Transverse colon (tissue), 4 donors: Measurements from ENCODE around the gene PYGM. TPM values are rescaled to one million over a fixed set of nuclear protein-coding genes. Genes with fewer than 3 reads are reported as not detected.

Experiments used
- DNase-seq: peaks from one replicate; pipeline ENCODE4 v3.0.0-alpha.2; 2019
- H3K27ac ChIP-seq, 4 donors: fragments of 200-600 bp; sonication (generic); 2 replicates each; pipeline ENCODE4 v1.5.1; 2016 to 2018; ENCODE audit warnings: inconsistent platforms in 4 of 4
- H3K27me3 ChIP-seq: fragments of 200-600 bp; sonication (generic); 2 replicates; pipeline ENCODE4 v1.5.1; 2017; ENCODE audit warnings: inconsistent platforms
- H3K36me3 ChIP-seq, 4 donors: fragments of 200-600 bp; sonication (generic); 2 replicates each; pipeline ENCODE4 v1.5.1; 2017 to 2019; ENCODE audit warnings: inconsistent platforms in 4 of 4
- H3K4me1 ChIP-seq, 4 donors: fragments of 200-600 bp; sonication (generic); 2 replicates each; pipeline ENCODE4 v1.5.1; 2017 to 2020; ENCODE audit warnings: inconsistent platforms in 4 of 4
- H3K4me3 ChIP-seq, 4 donors: fragments of 200-600 bp; sonication (generic); 1 replicate in 1 of 4; 2 replicates in 3 of 4; pipeline versions ENCODE4 v1.5.1 to v1.6.1; 2017 to 2019; ENCODE audit warnings: inconsistent platforms in 4 of 4
- H3K9me3 ChIP-seq, 2 donors: fragments of 200-600 bp; sonication (generic); 2 replicates each; pipeline ENCODE4 v1.5.1; 2017 to 2019; ENCODE audit warnings: inconsistent platforms in 2 of 2
- EP300 ChIP-seq: sonication (generic); formaldehyde crosslinking; IDR thresholded peaks from one replicate; pipeline ENCODE4 v1.6.1; 2017; ENCODE audit warnings: antibody characterized with exemption, low read depth
- POLR2A ChIP-seq: fragments of 450-650 bp; IDR thresholded peaks from one replicate; pipeline ENCODE4 v1.6.1; 2016; ENCODE audit warnings: antibody characterized with exemption, mild to moderate bottlenecking, moderate library complexity
- POLR2AphosphoS5 ChIP-seq, 3 donors: sonication (generic); formaldehyde crosslinking; IDR thresholded peaks; one replicate each; pipeline ENCODE4 v1.6.1; 2016; ENCODE audit warnings: antibody characterized with exemption in 3 of 3
- WGBS, 2 donors: methylation state at CpG; one replicate each; pipeline ENCODE4 v1.1.5; 2018; ENCODE audit warnings: low coverage in 1 of 2; 5-methylcytosine and 5-hydroxymethylcytosine counted together
- in situ Hi-C, 4 donors: fragments of 200-750 bp; cut with MboI; loops; one replicate each; pipeline versions ENCODE4 v1.15.0 to v1.15.1; 2017; ENCODE audit warnings: low sequenced_read_pairs in 3 of 4, low pct_ligation_motif_present in 1 of 4, low pct_unique_long_range_greater_than_20kb in 1 of 4
- intact Hi-C: fragments of 100-400 bp; cut with DNase I; formaldehyde crosslinking; loops from one replicate; pipeline ENCODE4 v1.15.1; 2023; ENCODE audit warnings: low total_unique reads
- total RNA-seq, 4 donors: library from RNA; depleted of rRNA; stranded (reverse); fragments of >200 nt; gene quantifications; one replicate each; pipeline ENCODE4 v1.1.0, GENCODE V29; 2016
- TF ChIP-seq, protein P1 (sequence below), 5 experiments: fragments of 200-600 bp in 3 of 5; fragments of 450-650 bp in 2 of 5; sonication (generic) in 3 of 5; IDR thresholded peaks; 1 replicate in 2 of 5; 2 replicates in 3 of 5; pipeline ENCODE4 v1.5.1; 2016 to 2017; ENCODE audit warnings: antibody characterized with exemption in 5 of 5, inconsistent platforms in 3 of 5, mild to moderate bottlenecking in 2 of 5, moderate library complexity in 1 of 5

Gene PYGM
- total RNA-seq, 4 donors from 2014 or later = 1.2 to 7.9 (median 2.2) TPM

DNA sequence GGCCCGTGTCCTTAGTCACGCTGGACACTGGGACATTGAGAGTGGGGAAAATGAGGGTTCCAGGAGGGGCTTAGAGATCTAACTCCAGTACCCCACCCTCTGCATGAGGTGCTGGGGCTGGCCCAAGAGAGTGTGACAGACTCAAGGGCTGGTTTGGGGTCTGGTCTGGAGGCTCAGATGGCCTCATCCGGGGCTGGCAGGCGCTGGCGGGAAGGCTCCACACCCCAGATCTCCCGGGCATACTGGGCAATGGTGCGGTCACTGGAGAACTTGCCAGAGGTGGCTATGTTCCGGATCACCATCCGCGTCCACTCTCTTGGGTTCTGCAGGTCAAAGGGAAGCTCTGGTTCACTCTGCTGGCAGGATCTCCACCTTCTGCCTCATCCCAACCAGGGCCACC is 13.3 kb downstream of the PYGM start:
- Histone ChIP-seq H3K9me3 (no peaks in the 10 kb centered on the region), H3K27ac (peak overlapping the region; percentile 85 to 95 (median 88)), H3K4me1 (peaks cover 6 to 41% (median 34%) of the 10 kb centered on the region in 4 donors), H3K4me3 (no peak overlapping the region), H3K36me3 (no peaks in the 10 kb centered on the region), H3K27me3 (peaks cover 45% of the 10 kb centered on the region)
- WGBS, 2 donors = 20 to 84% methylated on average over 1 to 10 of the region's 10 CpGs
- intact Hi-C loops (no loop called here), in situ Hi-C loops (no loop called here)
- TF ChIP-seq EP300 (no peak), POLR2A (no peak), POLR2AphosphoS5 (IDR thresholded peaks at IDR 0.05) (no peak)
- TF ChIP-seq, protein P1, sequence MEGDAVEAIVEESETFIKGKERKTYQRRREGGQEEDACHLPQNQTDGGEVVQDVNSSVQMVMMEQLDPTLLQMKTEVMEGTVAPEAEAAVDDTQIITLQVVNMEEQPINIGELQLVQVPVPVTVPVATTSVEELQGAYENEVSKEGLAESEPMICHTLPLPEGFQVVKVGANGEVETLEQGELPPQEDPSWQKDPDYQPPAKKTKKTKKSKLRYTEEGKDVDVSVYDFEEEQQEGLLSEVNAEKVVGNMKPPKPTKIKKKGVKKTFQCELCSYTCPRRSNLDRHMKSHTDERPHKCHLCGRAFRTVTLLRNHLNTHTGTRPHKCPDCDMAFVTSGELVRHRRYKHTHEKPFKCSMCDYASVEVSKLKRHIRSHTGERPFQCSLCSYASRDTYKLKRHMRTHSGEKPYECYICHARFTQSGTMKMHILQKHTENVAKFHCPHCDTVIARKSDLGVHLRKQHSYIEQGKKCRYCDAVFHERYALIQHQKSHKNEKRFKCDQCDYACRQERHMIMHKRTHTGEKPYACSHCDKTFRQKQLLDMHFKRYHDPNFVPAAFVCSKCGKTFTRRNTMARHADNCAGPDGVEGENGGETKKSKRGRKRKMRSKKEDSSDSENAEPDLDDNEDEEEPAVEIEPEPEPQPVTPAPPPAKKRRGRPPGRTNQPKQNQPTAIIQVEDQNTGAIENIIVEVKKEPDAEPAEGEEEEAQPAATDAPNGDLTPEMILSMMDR (IDR thresholded peaks at IDR 0.05) = no peak
- no peak for DNase-seq

DNA sequence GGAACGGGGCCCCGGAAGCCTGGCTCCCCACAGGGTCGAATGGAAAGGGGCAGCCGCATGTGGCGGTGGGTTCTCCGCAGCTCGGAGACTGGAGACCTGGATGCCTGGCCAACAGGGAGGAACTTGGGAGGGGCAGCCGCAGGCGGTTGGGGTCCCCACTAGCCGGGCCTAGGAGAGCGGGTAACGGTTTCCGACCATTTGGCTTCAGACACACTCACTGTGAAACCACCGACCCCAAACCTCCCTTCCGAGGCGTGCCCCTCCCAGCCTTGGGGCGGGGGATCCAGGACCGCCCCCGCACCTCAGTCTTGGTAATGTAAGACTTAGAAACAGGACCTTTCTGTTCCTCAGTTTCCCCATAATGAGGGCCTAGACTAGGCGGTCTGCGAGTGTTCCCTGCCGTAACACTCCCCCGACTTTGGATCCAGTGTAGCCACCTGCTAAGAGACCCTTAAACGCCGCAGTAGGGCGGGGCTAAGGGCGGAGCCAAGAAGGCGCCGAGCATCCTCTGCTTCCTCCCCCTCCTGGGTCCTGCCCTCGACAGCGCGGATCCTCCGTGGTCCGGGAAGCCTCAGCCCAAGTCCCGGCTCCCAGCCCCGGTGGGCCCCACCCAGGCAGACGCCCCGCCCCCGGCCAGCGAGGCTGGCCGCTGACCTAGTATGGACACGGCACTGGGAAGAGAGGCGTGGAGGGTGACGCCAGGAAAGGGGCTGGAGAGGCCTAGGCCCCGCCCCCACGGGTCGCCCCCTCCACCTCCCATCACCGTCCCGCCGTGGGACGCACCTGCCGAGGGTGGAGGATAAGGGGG is 14.0 kb downstream of the PYGM start:
- in situ Hi-C loops = no loop called here
- Histone ChIP-seq H3K27me3 (peaks cover 53% of the 10 kb centered on the region), H3K4me1 (peaks cover 6 to 41% (median 34%) of the 10 kb centered on the region in 4 donors), H3K27ac (peak overlapping the region; percentile 85 to 95 (median 88)), H3K4me3 (peak overlapping the region; percentile 11 to 56 (median 46)), H3K9me3 (no peaks in the 10 kb centered on the region), H3K36me3 (no peaks in the 10 kb centered on the region)
- peak; percentile 6 for TF ChIP-seq POLR2A
- peak; percentile 65 to 75 (median 69) for TF ChIP-seq POLR2AphosphoS5 (IDR thresholded peaks at IDR 0.05)
- TF ChIP-seq, protein P1 (IDR thresholded peaks at IDR 0.05) = no peak
- no peak for TF ChIP-seq EP300
- peak; percentile 77 for DNase-seq
- intact Hi-C loops = no loop called here
- 3% methylated on average over 6 to 34 of the region's 52 CpGs for WGBS, 2 donors

DNA sequence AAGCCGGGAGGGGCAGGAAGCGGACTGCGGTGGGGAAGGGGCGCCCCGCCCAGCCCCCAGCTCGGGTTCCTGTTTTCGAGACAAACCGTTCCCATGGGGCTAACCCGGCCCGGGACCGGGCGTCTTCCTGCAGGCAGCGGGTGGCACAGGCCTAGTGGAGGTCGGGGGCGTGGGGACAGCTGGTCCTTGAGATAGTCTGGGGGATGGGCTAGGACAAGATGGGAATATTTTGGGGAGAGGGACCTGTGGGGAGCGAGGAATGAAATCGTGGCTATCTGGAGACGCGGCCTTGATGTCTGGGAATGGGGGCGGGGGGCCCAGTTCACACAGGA is 14.6 kb downstream of the PYGM start:
- no peak for TF ChIP-seq EP300
- TF ChIP-seq, protein P1 (IDR thresholded peaks at IDR 0.05) = no peak
- peak; percentile 40 for TF ChIP-seq POLR2A
- no peak for TF ChIP-seq POLR2AphosphoS5 (IDR thresholded peaks at IDR 0.05)
- WGBS, 2 donors = 0 to 2% methylated on average over 7 to 18 of the region's 20 CpGs
- in situ Hi-C loops = no loop called here
- H3K4me1 ChIP-seq = peaks cover 6 to 41% (median 34%) of the 10 kb centered on the region in 4 donors
- H3K27me3 ChIP-seq = peaks cover 57% of the 10 kb centered on the region
- H3K36me3 ChIP-seq = no peaks in the 10 kb centered on the region
- H3K9me3 ChIP-seq = no peaks in the 10 kb centered on the region
- peak overlapping the region; percentile 85 to 95 (median 88) for H3K27ac ChIP-seq
- DNase-seq = peak; percentile 81
- peak overlapping the region; percentile 11 to 56 (median 46) for H3K4me3 ChIP-seq
- intact Hi-C loops = no loop called here

DNA sequence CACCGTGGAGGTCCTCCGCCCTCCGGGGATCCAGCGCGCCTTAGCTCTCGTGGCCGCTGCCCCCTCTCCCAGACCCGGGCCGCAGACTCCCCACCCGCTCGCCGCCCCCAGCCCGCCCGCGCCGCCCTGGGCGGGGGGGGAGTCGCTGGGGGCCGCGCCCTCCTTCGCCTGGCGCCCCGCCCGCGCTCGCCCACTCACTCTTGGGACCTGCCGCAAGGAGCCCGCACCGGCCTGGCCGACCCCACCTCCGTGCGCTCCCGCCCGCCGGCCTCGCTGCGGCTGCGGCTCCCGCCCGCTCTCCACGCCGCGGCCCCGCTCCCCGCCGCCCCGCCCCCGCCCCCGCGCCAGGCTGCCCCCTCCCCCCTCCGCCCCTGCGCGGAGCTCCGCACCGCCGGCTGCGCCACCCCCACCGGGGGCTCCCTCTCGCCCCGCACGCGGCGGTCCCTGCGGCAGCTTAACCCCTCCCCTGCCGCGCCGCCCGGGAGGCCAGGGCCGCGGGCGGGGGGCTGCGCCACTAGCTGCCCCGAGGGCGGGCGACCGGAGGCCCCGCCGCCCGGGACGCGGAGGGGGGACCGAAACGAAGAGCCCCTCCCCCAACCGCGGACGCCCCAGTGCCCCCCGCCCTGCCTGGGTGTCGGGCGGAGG is 15.1 kb downstream of the PYGM start:
- peak overlapping the region; percentile 28 to 56 (median 46) for H3K4me3 ChIP-seq
- H3K9me3 ChIP-seq = no peaks in the 10 kb centered on the region
- peak overlapping the region; percentile 85 to 95 (median 88) for H3K27ac ChIP-seq
- H3K36me3 ChIP-seq = no peaks in the 10 kb centered on the region
- H3K4me1 ChIP-seq = peaks cover 6 to 41% (median 34%) of the 10 kb centered on the region in 4 donors
- peaks cover 57% of the 10 kb centered on the region for H3K27me3 ChIP-seq
- DNase-seq = no peak
- TF ChIP-seq POLR2AphosphoS5 (IDR thresholded peaks at IDR 0.05) (no peak), EP300 (no peak), POLR2A (no peak)
- TF ChIP-seq, protein P1 (IDR thresholded peaks at IDR 0.05) = no peak
- WGBS, 2 donors = 6% methylated on average over 9 of the region's 89 CpGs; no CpG with 5 or more reads in 1 of the 2 donors
- in situ Hi-C loops = no loop called here
- intact Hi-C loops = no loop called here
